ENCODE results near the gene PEA15. TPM values are rescaled to one million over a fixed set of nuclear protein-coding genes. Genes with fewer than 3 reads are reported as not detected.

Gene PEA15
- total RNA-seq, 1 donor from 2014 or later = 39.1 TPM

DNA sequence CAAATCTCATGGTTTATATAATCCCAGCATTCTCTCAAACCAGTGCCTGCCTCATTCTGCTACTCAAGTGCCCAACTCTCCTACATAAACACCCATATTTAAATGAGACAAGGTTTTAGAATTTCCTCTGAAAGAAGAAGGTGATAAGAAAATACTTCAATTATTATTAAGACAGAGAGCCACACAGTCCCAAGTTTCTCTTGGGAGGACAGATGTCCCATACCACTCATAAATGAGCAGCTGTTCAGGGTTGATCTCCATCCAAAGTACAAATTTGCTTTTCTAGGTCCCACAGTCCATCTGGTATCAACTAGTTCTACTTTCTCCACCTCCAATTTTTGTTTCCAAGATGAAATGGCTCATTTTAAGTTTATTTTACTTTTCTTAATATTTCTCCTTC is 45.8 kb downstream of the PEA15 start:
- Histone ChIP-seq H4K20me1 (ENCODE audit: low read depth) (peaks cover 51% of the 10 kb centered on the region), H3K9me3 (ENCODE audit: low read depth) (no peaks in the 10 kb centered on the region), H2AFZ (replicated peaks) (no peak overlapping the region), H3K27me3 (no peaks in the 10 kb centered on the region), H3K4me1 (peaks cover 5% of the 10 kb centered on the region), H3K79me2 (ENCODE audit: low read depth) (peaks cover 89% of the 10 kb centered on the region), H3K36me3 (no peaks in the 10 kb centered on the region), H3K4me2 (no peak overlapping the region), H3K27ac (no peak overlapping the region), H3K4me3 (no peak overlapping the region), H3F3A (ENCODE audit: low read depth) (peaks cover 15% of the 10 kb centered on the region), H3K9ac (no peak overlapping the region)
- Mint-ChIP-seq H3K4me3 (no peak overlapping the region), H3K36me3 (peaks cover 5% of the 10 kb centered on the region), H3K4me1 (peaks cover 12% of the 10 kb centered on the region), H3K9me3 (no peaks in the 10 kb centered on the region), H3K27me3 (ENCODE audit: insufficient read depth, low read depth) (peaks cover 2% of the 10 kb centered on the region), H3K27ac (no peak overlapping the region)
- TF ChIP-seq EZH2 (IDR thresholded peaks at IDR 0.05) = no peak
- TF ChIP-seq EZH2phosphoT487 (IDR thresholded peaks at IDR 0.05) = no peak
- TF ChIP-seq, protein P1, sequence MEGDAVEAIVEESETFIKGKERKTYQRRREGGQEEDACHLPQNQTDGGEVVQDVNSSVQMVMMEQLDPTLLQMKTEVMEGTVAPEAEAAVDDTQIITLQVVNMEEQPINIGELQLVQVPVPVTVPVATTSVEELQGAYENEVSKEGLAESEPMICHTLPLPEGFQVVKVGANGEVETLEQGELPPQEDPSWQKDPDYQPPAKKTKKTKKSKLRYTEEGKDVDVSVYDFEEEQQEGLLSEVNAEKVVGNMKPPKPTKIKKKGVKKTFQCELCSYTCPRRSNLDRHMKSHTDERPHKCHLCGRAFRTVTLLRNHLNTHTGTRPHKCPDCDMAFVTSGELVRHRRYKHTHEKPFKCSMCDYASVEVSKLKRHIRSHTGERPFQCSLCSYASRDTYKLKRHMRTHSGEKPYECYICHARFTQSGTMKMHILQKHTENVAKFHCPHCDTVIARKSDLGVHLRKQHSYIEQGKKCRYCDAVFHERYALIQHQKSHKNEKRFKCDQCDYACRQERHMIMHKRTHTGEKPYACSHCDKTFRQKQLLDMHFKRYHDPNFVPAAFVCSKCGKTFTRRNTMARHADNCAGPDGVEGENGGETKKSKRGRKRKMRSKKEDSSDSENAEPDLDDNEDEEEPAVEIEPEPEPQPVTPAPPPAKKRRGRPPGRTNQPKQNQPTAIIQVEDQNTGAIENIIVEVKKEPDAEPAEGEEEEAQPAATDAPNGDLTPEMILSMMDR (IDR thresholded peaks at IDR 0.05) = no peak
- DNase-seq (ENCODE audit: low spot score) = no peak

DNA sequence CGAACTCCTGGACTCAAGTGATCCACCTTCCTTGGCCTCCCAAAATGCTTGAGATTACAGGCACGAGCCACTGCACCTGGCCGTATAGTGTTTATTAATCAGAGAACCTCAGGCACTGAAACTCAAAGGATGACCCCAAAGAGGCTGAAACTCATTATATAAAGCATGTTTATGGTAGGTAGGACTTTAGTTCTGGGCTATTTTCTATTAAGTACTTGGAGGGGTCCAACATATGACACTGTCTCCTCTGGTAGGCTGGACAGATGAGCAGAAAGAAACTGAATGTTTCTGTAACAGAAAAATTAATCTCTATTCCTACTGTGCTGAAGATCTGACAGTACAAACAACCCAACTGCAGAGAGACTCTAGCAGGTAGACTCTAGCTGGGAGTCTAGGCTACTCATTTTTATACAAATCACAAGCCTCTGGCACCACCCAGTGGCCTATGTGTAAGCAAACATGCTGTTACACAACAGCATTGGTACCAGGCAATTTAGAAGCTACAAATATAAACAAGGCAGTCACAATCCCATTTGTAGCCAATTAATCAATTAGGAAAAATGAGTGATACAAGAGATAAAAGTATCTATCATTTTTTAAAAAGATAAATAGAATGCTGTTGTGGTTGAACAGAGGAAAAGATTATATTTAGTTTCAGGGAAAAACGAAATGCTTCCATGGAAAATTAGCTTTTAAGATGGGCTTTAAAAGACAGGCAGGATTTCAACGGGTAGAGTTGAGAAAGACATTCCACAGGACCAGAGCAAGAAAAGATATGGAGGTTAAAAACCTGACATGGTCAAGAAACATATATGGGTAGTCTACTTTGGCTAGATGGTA is 46.7 kb downstream of the PEA15 start:
- H3K9ac ChIP-seq = no peak overlapping the region
- H3K27ac ChIP-seq = no peak overlapping the region
- peak; percentile 91 for DNase-seq (ENCODE audit: low spot score)
- H4K20me1 ChIP-seq (ENCODE audit: low read depth) = peaks cover 51% of the 10 kb centered on the region
- Mint-ChIP-seq H3K9me3 (no peaks in the 10 kb centered on the region), H3K4me3 (no peak overlapping the region), H3K4me1 (peaks cover 5% of the 10 kb centered on the region), H3K27me3 (ENCODE audit: insufficient read depth, low read depth) (peaks cover 2% of the 10 kb centered on the region), H3K27ac (peak overlapping the region; percentile 72), H3K36me3 (peaks cover 5% of the 10 kb centered on the region)
- no peak overlapping the region for H2AFZ ChIP-seq (replicated peaks)
- peaks cover 15% of the 10 kb centered on the region for H3F3A ChIP-seq (ENCODE audit: low read depth)
- peaks cover 89% of the 10 kb centered on the region for H3K79me2 ChIP-seq (ENCODE audit: low read depth)
- no peaks in the 10 kb centered on the region for H3K27me3 ChIP-seq
- H3K4me2 ChIP-seq = no peak overlapping the region
- peaks cover 4% of the 10 kb centered on the region for H3K4me1 ChIP-seq
- no peak for TF ChIP-seq EZH2phosphoT487 (IDR thresholded peaks at IDR 0.05)
- TF ChIP-seq, protein P1 (IDR thresholded peaks at IDR 0.05) = peak; percentile 89
- no peak overlapping the region for H3K4me3 ChIP-seq
- H3K9me3 ChIP-seq (ENCODE audit: low read depth) = no peaks in the 10 kb centered on the region
- no peaks in the 10 kb centered on the region for H3K36me3 ChIP-seq

DNA sequence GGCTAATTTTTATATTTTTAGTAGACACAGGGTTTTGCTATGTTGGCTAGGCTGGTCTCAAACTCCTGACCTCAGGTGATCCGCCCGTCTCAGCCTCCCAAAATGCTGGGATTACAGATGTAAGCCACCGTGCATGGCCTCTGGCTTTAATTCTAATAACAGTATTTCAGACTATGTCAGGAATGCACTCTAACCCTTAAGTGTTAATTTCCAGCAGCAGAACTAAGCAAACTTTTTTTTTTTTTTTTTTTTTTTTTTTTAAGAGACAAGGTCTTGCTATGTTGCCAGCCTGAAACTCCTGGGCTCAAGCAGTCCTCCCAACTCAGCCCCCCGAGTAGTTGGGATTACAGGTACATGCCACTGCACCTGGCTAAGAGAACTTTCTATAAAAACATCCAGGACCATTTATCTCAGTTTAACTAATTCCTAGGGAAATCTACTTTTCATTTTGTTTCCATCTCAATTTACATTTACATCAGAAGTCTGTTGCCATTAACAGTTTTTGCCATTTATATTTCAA is 50.7 kb downstream of the PEA15 start:
- H3K4me3 ChIP-seq = no peak overlapping the region
- Mint-ChIP-seq H3K9me3 (no peaks in the 10 kb centered on the region), H3K36me3 (peaks cover 7% of the 10 kb centered on the region), H3K4me1 (peaks cover 28% of the 10 kb centered on the region), H3K4me3 (no peak overlapping the region), H3K27me3 (ENCODE audit: insufficient read depth, low read depth) (peaks cover 4% of the 10 kb centered on the region), H3K27ac (no peak overlapping the region)
- H3K79me2 ChIP-seq (ENCODE audit: low read depth) = peaks cover 89% of the 10 kb centered on the region
- no peak overlapping the region for H3K9ac ChIP-seq
- H3F3A ChIP-seq (ENCODE audit: low read depth) = peaks cover 22% of the 10 kb centered on the region
- H4K20me1 ChIP-seq (ENCODE audit: low read depth) = peaks cover 48% of the 10 kb centered on the region
- TF ChIP-seq EZH2phosphoT487 (IDR thresholded peaks at IDR 0.05) (no peak), EZH2 (IDR thresholded peaks at IDR 0.05) (no peak)
- TF ChIP-seq, protein P1 (IDR thresholded peaks at IDR 0.05) = no peak
- DNase-seq (ENCODE audit: low spot score) = no peak
- H2AFZ ChIP-seq (replicated peaks) = no peak overlapping the region
- no peaks in the 10 kb centered on the region for H3K9me3 ChIP-seq (ENCODE audit: low read depth)
- no peaks in the 10 kb centered on the region for H3K36me3 ChIP-seq
- H3K27ac ChIP-seq = no peak overlapping the region
- peaks cover 15% of the 10 kb centered on the region for H3K4me1 ChIP-seq
- H3K4me2 ChIP-seq = no peak overlapping the region
- H3K27me3 ChIP-seq = no peaks in the 10 kb centered on the region
